ENCODE data around the gene FNDC3B.

The FNDC3B gene

DNA sequence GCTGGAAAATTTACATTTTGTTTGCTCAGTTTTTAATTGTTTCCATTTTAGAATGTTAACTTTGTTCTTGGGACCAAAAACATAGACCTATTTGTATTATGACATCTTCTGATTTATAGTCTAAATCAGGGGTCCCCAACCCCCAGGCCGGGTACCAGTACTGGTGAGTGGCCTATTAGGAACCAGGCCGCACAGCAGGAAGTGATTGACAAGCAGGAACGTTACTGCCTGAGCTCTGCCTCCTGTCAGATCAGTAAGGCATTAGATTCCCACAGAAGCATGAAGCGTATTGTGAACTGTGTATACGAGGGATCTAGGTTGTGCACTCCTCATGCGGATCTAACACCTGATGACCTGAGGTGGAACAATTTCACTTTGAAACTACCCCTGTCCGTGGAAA lies 357.0 kb downstream of the FNDC3B start:
- TF ChIP-seq, protein P1, sequence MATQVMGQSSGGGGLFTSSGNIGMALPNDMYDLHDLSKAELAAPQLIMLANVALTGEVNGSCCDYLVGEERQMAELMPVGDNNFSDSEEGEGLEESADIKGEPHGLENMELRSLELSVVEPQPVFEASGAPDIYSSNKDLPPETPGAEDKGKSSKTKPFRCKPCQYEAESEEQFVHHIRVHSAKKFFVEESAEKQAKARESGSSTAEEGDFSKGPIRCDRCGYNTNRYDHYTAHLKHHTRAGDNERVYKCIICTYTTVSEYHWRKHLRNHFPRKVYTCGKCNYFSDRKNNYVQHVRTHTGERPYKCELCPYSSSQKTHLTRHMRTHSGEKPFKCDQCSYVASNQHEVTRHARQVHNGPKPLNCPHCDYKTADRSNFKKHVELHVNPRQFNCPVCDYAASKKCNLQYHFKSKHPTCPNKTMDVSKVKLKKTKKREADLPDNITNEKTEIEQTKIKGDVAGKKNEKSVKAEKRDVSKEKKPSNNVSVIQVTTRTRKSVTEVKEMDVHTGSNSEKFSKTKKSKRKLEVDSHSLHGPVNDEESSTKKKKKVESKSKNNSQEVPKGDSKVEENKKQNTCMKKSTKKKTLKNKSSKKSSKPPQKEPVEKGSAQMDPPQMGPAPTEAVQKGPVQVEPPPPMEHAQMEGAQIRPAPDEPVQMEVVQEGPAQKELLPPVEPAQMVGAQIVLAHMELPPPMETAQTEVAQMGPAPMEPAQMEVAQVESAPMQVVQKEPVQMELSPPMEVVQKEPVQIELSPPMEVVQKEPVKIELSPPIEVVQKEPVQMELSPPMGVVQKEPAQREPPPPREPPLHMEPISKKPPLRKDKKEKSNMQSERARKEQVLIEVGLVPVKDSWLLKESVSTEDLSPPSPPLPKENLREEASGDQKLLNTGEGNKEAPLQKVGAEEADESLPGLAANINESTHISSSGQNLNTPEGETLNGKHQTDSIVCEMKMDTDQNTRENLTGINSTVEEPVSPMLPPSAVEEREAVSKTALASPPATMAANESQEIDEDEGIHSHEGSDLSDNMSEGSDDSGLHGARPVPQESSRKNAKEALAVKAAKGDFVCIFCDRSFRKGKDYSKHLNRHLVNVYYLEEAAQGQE (IDR thresholded peaks at IDR 0.05; ENCODE audit: insufficient read depth in 1 of 2, low read depth in 2 of 2, low read length in 2 of 2) = no peak
- TF ChIP-seq SIN3A (IDR thresholded peaks at IDR 0.05; ENCODE audit: borderline replicate concordance, insufficient read depth, low read length) (no peak), TAF1 (IDR thresholded peaks at IDR 0.05; ENCODE audit: borderline replicate concordance, insufficient read depth, low read length) (no peak), FOXP2 (optimal IDR thresholded peaks at IDR 0.05; ENCODE audit: borderline replicate concordance, extremely low read depth, extremely low read length, insufficient read depth) (no peak), POLR2AphosphoS5 (IDR thresholded peaks at IDR 0.05; ENCODE audit: low read depth, low read length) (no peak)

GRCh38 chr3:172397716-172398405 lies 358.5 kb downstream of the FNDC3B start:
- TF ChIP-seq, protein P1 (IDR thresholded peaks at IDR 0.05; ENCODE audit: insufficient read depth in 1 of 2, low read depth in 2 of 2, low read length in 2 of 2) = no peak
- TF ChIP-seq TAF1 (IDR thresholded peaks at IDR 0.05; ENCODE audit: borderline replicate concordance, insufficient read depth, low read length) (no peak), POLR2AphosphoS5 (IDR thresholded peaks at IDR 0.05; ENCODE audit: low read depth, low read length) (no peak), FOXP2 (optimal IDR thresholded peaks at IDR 0.05; ENCODE audit: borderline replicate concordance, extremely low read depth, extremely low read length, insufficient read depth) (no peak), SIN3A (IDR thresholded peaks at IDR 0.05; ENCODE audit: borderline replicate concordance, insufficient read depth, low read length) (no peak)

DNA sequence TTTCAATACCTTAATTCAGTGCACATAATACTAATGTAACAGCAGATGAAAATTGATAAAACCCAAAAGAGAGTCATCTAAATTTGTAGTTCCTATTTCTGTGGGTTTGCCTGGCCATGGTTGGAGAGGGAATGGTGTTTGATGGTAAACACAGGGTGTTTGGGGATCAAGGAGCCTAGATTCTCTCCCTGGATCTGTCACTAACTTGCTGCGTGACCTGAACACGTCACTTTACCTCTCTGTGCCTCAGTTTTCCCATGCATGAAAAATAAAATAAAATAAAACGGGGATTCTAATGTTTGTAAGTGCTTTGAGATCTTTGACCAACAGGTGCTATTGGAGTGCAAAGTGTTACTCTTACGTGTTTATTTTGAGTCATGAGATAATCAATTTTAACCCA lies 359.1 kb downstream of the FNDC3B start:
- TF ChIP-seq TAF1 (IDR thresholded peaks at IDR 0.05; ENCODE audit: borderline replicate concordance, insufficient read depth, low read length) (no peak), POLR2AphosphoS5 (IDR thresholded peaks at IDR 0.05; ENCODE audit: low read depth, low read length) (no peak), SIN3A (IDR thresholded peaks at IDR 0.05; ENCODE audit: borderline replicate concordance, insufficient read depth, low read length) (no peak), FOXP2 (optimal IDR thresholded peaks at IDR 0.05; ENCODE audit: borderline replicate concordance, extremely low read depth, extremely low read length, insufficient read depth) (no peak)
- TF ChIP-seq, protein P1 (IDR thresholded peaks at IDR 0.05; ENCODE audit: insufficient read depth in 1 of 2, low read depth in 2 of 2, low read length in 2 of 2) = no peak

- TF ChIP-seq FOXP2 (optimal IDR thresholded peaks at IDR 0.05; ENCODE audit: borderline replicate concordance, extremely low read depth, extremely low read length, insufficient read depth) = no peak
- no peak for TF ChIP-seq TAF1 (IDR thresholded peaks at IDR 0.05; ENCODE audit: borderline replicate concordance, insufficient read depth, low read length)
- TF ChIP-seq SIN3A (IDR thresholded peaks at IDR 0.05; ENCODE audit: borderline replicate concordance, insufficient read depth, low read length) = no peak
- TF ChIP-seq, protein P1 (IDR thresholded peaks at IDR 0.05; ENCODE audit: insufficient read depth in 1 of 2, low read depth in 2 of 2, low read length in 2 of 2) = no peak
- no peak for TF ChIP-seq POLR2AphosphoS5 (IDR thresholded peaks at IDR 0.05; ENCODE audit: low read depth, low read length)
These were observed 362.7 kb downstream of the FNDC3B start for GRCh38 chr3:172402090-172402489.

All from PFSK-1 (cell line).